T-helper 17 cell (primary cell): ENCODE results near the gene ACBD4. TPM values are rescaled to one million over a fixed set of nuclear protein-coding genes. Genes with fewer than 3 reads are reported as not detected.
A peak's percentile ranks its signal among the peaks of the same experiment; 100 is the strongest.

Experiments
- ATAC-seq: fragments of 150-1000 bp; cut with Tn5 transposase; 2 replicates; pipeline ENCODE4 v1.10.0; 2021; ENCODE audit warnings: mild to moderate bottlenecking, moderate library complexity
- DNase-seq, 3 donors: peaks; one replicate each; pipeline versions ENCODE4 v3.0.0 to v3.0.0-alpha.2; 2020 to 2021
- H3K9me3 ChIP-seq: one replicate; pipeline ENCODE4 v1.7.0; 2013; ENCODE audit warnings: low read length, mild to moderate bottlenecking; ENCODE audit not compliant: control insufficient read depth, poor library complexity, severe bottlenecking
- H3K27ac Mint-ChIP-seq: one replicate; pipeline ENCODE4 v1.8.0; 2022; ENCODE audit warnings: mild to moderate bottlenecking, moderate library complexity, mixed read lengths
- H3K27me3 Mint-ChIP-seq: one replicate; pipeline ENCODE4 v1.8.0; 2022; ENCODE audit warnings: mixed read lengths
- H3K36me3 Mint-ChIP-seq: one replicate; pipeline ENCODE4 v1.8.0; 2022; ENCODE audit warnings: low read depth, mixed read lengths
- H3K4me1 Mint-ChIP-seq: one replicate; pipeline ENCODE4 v1.8.0; 2022; ENCODE audit warnings: mild to moderate bottlenecking, mixed read lengths
- H3K4me3 Mint-ChIP-seq: one replicate; pipeline ENCODE4 v1.8.0; 2022; ENCODE audit warnings: mild to moderate bottlenecking, moderate library complexity, mixed read lengths
- total RNA-seq, 4 donors: library from RNA in 2 of 4; stranded (reverse) in 2 of 4; gene quantifications; one replicate each; pipeline ENCODE4 v1.2.3 and lab custom pipeline; 2022 to 2026

Gene ACBD4
- total RNA-seq, 2 donors from 2014 or later, result 13.6 to 18.9 TPM

- no peak overlapping the region for H3K4me3 Mint-ChIP-seq
- no peak overlapping the region for H3K27ac Mint-ChIP-seq
- H3K4me1 Mint-ChIP-seq, result no peaks in the 10 kb centered on the region
- no peak for ATAC-seq
- H3K9me3 ChIP-seq, result no peaks in the 10 kb centered on the region
- H3K36me3 Mint-ChIP-seq, result peaks cover 2% of the 10 kb centered on the region
- no peak for DNase-seq
- no peaks in the 10 kb centered on the region for H3K27me3 Mint-ChIP-seq
Observed at GRCh38 chr17:45108051-45108450, 27.4 kb upstream of the ACBD4 start.

DNA sequence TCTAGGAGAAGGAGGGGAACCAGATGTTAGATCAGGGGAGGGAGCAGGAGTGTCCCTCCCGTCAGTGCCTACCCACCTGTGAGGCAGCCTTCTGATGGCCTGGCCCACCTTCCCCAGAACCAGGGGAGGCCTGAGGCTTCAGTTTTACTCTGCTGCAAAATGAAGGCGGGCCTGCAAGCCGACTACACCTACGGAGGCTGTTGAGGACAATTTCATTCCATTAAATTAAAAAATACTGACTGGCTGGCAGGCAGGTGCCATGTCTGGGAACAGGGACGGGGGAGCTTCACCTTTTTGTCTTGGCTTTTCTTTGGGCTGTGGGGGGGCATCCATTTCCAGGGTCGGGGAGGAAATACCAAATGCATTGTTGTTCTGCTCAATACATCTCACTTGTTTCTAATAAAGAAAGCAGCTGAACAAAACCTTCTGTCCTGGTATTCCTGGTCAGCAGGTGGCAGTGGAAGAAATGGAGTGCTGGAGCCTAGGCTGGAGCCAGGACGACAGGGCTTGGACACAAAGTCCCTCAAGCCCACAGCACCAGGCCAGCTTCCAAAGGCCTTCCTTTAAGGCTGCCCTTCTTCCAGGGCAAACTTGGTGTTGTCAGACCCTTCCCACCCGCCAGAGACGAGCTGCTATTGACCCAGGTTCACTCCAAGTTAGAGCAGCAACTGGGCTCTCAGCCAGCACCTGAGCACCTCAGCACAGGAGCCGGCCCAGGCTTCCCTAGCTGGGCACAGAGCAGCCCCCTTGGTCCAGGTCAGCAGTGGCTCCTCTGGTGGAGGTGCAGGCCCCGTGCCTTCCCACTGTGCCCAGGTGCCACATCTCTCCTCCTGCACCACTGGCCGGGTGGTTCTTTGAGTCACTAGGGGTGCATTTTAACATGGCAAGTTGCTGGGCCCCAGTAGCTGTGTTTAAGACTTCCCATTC, 26.6 kb upstream of the ACBD4 start:
- no peak for DNase-seq
- no peaks in the 10 kb centered on the region for H3K9me3 ChIP-seq
- Mint-ChIP-seq H3K4me3 (no peak overlapping the region), H3K27me3 (no peaks in the 10 kb centered on the region), H3K27ac (peak overlapping the region; percentile 41), H3K4me1 (no peaks in the 10 kb centered on the region), H3K36me3 (no peaks in the 10 kb centered on the region)
- ATAC-seq, result no peak

DNA sequence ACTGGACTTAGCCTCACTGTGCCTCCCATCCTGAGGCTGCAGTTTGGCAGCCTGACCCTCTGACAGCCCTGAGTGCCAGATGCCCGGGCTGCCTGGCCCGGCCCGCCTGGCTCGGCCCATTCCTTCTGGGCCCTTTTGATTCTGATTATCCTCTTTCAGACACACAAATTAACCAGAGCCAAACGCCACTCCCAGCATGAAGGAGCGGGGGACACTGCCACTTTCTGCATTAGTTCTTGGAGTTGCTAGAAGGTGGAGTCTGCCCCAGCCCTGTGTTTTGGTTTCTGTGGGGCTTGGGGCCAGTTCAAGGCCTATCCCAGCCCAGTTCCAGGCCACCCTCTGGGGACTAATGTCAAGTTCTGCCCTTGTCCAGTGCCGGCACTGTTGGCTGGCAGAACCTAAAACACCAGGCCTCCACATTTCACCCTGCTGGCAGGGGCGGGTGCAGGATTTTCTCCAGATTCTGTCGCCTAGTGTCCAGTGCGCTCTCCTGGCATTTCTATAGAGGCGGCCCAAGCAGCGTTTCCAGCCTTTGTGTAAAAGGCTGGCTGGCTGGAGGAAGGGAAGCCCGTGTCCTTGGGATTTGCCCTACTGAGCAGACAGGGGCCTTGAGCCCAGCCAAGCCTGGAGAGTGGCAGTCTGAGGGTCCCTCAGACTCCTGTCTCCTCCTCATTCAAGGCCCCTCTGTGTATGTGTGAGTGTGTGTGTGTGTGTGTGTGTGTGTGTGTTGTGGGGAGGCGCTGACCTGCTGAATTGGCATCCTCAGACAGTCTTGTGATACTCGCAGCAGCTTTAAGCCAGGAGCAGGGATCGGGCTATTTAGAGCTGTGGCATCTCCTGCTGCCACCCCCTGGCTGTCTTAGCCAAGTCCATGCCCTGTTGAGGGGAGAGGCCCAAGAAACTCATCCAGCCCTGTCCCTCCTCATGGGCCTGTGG, 24.5 kb upstream of the ACBD4 start:
- peaks cover 4% of the 10 kb centered on the region for H3K27me3 Mint-ChIP-seq
- H3K9me3 ChIP-seq, result no peaks in the 10 kb centered on the region
- peaks cover 3% of the 10 kb centered on the region for H3K4me1 Mint-ChIP-seq
- no peak overlapping the region for H3K4me3 Mint-ChIP-seq
- DNase-seq (no peak), ATAC-seq (no peak)
- H3K36me3 Mint-ChIP-seq, result no peaks in the 10 kb centered on the region
- H3K27ac Mint-ChIP-seq, result peak overlapping the region; percentile 19

GRCh38 chr17:45111850-45112249, 23.6 kb upstream of the ACBD4 start:
- no peak overlapping the region for H3K27ac Mint-ChIP-seq
- DNase-seq (no peak), ATAC-seq (no peak)
- peaks cover 3% of the 10 kb centered on the region for H3K4me1 Mint-ChIP-seq
- H3K36me3 Mint-ChIP-seq, result no peaks in the 10 kb centered on the region
- no peak overlapping the region for H3K4me3 Mint-ChIP-seq
- H3K9me3 ChIP-seq, result no peaks in the 10 kb centered on the region
- peaks cover 7% of the 10 kb centered on the region for H3K27me3 Mint-ChIP-seq

GRCh38 chr17:45112559-45113423, 22.7 kb upstream of the ACBD4 start:
- ATAC-seq, result no peak
- H3K27ac Mint-ChIP-seq, result no peak overlapping the region
- no peaks in the 10 kb centered on the region for H3K9me3 ChIP-seq
- no peak for DNase-seq
- no peaks in the 10 kb centered on the region for H3K36me3 Mint-ChIP-seq
- H3K4me3 Mint-ChIP-seq, result no peak overlapping the region
- peaks cover 3% of the 10 kb centered on the region for H3K4me1 Mint-ChIP-seq
- H3K27me3 Mint-ChIP-seq, result peaks cover 7% of the 10 kb centered on the region

- ATAC-seq, result no peak
- Mint-ChIP-seq H3K36me3 (no peaks in the 10 kb centered on the region), H3K27ac (no peak overlapping the region), H3K4me1 (peaks cover 3% of the 10 kb centered on the region), H3K27me3 (peaks cover 7% of the 10 kb centered on the region), H3K4me3 (no peak overlapping the region)
- no peaks in the 10 kb centered on the region for H3K9me3 ChIP-seq
- DNase-seq, result no peak
Observed at GRCh38 chr17:45113424-45113754, 22.1 kb upstream of the ACBD4 start.

DNA sequence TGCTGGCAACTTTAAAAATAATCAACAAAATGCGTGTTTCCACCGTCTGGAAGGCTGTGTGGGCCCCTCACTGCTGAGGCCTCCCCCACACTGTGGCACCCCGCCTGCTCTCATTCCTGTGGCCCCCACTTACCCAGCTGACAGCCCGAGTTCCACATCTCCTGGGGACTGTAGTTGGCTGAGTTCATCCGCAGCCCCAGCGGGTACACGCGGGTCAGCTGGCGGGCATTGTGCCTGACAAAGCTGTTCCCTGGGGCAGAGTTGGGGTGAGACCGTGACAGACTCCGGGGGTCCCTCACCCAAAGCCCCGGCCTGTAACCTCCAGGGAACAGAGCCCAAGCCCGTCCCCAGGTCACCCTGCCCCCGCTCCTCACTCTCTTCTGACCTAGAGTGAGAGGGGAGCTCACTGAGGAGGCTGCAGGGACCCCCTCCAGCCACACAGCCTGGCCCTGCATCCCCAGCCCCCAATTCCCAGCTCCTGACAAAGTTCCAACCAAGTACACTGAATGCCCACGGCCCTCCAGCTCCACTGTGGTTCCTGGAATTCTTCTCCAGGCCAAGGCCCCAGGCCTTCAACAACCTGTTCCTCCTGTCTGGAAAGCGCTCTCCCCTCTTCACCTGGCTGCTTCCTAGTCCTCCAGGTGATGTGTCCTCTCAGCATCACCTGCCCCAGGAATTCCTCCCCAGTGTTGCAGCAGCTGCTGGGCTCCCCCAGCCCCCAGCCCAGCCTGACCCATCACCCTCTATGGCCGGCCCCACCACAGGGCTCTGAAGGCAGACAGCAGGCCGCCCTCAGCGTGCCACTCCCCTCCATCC, 21.2 kb upstream of the ACBD4 start:
- no peak for ATAC-seq
- peak overlapping the region; percentile 8 for H3K27ac Mint-ChIP-seq

GRCh38 chr17:45115015-45115625, 20.4 kb upstream of the ACBD4 start:
- ATAC-seq (no peak), DNase-seq (no peak)
- H3K27ac Mint-ChIP-seq, result no peak overlapping the region
- no peaks in the 10 kb centered on the region for H3K36me3 Mint-ChIP-seq
- H3K4me3 Mint-ChIP-seq, result no peak overlapping the region
- H3K9me3 ChIP-seq, result no peaks in the 10 kb centered on the region
- H3K27me3 Mint-ChIP-seq, result peaks cover 7% of the 10 kb centered on the region
- peaks cover 3% of the 10 kb centered on the region for H3K4me1 Mint-ChIP-seq

More for the DNA sequence above, 21.2 kb upstream of the ACBD4 start:
- no peaks in the 10 kb centered on the region for H3K9me3 ChIP-seq
- H3K4me3 Mint-ChIP-seq, result no peak overlapping the region
- no peaks in the 10 kb centered on the region for H3K36me3 Mint-ChIP-seq
- H3K4me1 Mint-ChIP-seq, result peaks cover 3% of the 10 kb centered on the region
- peaks cover 7% of the 10 kb centered on the region for H3K27me3 Mint-ChIP-seq
- DNase-seq, result no peak

GRCh38 chr17:45115871-45116270, 19.6 kb upstream of the ACBD4 start:
- Mint-ChIP-seq H3K36me3 (no peaks in the 10 kb centered on the region), H3K27ac (peak overlapping the region; percentile 79), H3K27me3 (peaks cover 7% of the 10 kb centered on the region), H3K4me3 (no peak overlapping the region), H3K4me1 (peaks cover 3% of the 10 kb centered on the region)
- no peaks in the 10 kb centered on the region for H3K9me3 ChIP-seq
- ATAC-seq, result no peak
- DNase-seq, result no peak

- peaks cover 9% of the 10 kb centered on the region for H3K27me3 Mint-ChIP-seq
- H3K27ac Mint-ChIP-seq, result peak overlapping the region; percentile 79
- no peaks in the 10 kb centered on the region for H3K9me3 ChIP-seq
- no peaks in the 10 kb centered on the region for H3K36me3 Mint-ChIP-seq
- DNase-seq (no peak), ATAC-seq (no peak)
- H3K4me1 Mint-ChIP-seq, result peaks cover 3% of the 10 kb centered on the region
- no peak overlapping the region for H3K4me3 Mint-ChIP-seq
Observed at GRCh38 chr17:45116434-45117016, 19.0 kb upstream of the ACBD4 start.

GRCh38 chr17:45117334-45117733, 18.2 kb upstream of the ACBD4 start:
- no peak for DNase-seq
- H3K4me3 Mint-ChIP-seq, result no peak overlapping the region
- no peak for ATAC-seq
- H3K27me3 Mint-ChIP-seq, result peaks cover 16% of the 10 kb centered on the region
- peaks cover 3% of the 10 kb centered on the region for H3K4me1 Mint-ChIP-seq
- H3K27ac Mint-ChIP-seq, result no peak overlapping the region
- H3K36me3 Mint-ChIP-seq, result no peaks in the 10 kb centered on the region
- no peaks in the 10 kb centered on the region for H3K9me3 ChIP-seq
